ENCODE data around the gene C7orf57.

Gene C7orf57

GRCh38 chr7:48004032-48004431 is 31.3 kb upstream of the C7orf57 start:
- Histone ChIP-seq H3K27ac (peak overlapping the region in 9 of 11 experiments; percentile 34 to 66 (median 58); a peak in 17 of 22 replicates), H3K4me1 (peaks cover 11 to 36% (median 20%) of the 10 kb centered on the region in 10 experiments), H3K36me3 (no peaks in the 10 kb centered on the region), H3K27me3 (no peaks in the 10 kb centered on the region), H3K9ac (peak overlapping the region in 10 of 11 experiments; percentile 31 to 59 (median 48); a peak in 16 of 22 replicates), H4K20me1 (no peaks in the 10 kb centered on the region), H3K4me3 (peak overlapping the region in 2 of 10 experiments; percentile 5 to 22; a peak in 3 of 20 replicates), H3K4me2 (peak overlapping the region; percentile 72 to 93 (median 83)), H3K9me3 (replicated peaks in 1 of 11) (peaks cover 0 to 18% (median 7%) of the 10 kb centered on the region in 11 experiments; a peak in 8 of 22 replicates)
- no peak for TF ChIP-seq Cebpa-rat (IDR thresholded peaks at IDR 0.05)

GRCh38 chr7:48004638-48005037 is 30.7 kb upstream of the C7orf57 start:
- Histone ChIP-seq H3K9me3 (replicated peaks in 1 of 11) (peaks cover 0 to 18% (median 7%) of the 10 kb centered on the region in 11 experiments; a peak in 8 of 22 replicates), H3K4me3 (peak overlapping the region in 5 of 10 experiments; percentile 2 to 22 (median 6); a peak in 7 of 20 replicates), H3K9ac (peak overlapping the region; percentile 31 to 59 (median 46); a peak in 16 of 22 replicates), H3K36me3 (no peaks in the 10 kb centered on the region), H3K27me3 (no peaks in the 10 kb centered on the region), H3K4me1 (peaks cover 11 to 36% (median 20%) of the 10 kb centered on the region in 10 experiments), H3K27ac (peak overlapping the region in 9 of 11 experiments; percentile 34 to 66 (median 58); a peak in 19 of 22 replicates), H3K4me2 (peak overlapping the region; percentile 72 to 93 (median 83)), H4K20me1 (no peaks in the 10 kb centered on the region)
- TF ChIP-seq Cebpa-rat (IDR thresholded peaks at IDR 0.05), result no peak

GRCh38 chr7:48006866-48007265 is 28.5 kb upstream of the C7orf57 start:
- Histone ChIP-seq H3K4me2 (no peak overlapping the region), H3K9me3 (replicated peaks in 1 of 11) (peaks cover 0 to 13% (median 7%) of the 10 kb centered on the region in 11 experiments; a peak in 7 of 22 replicates), H3K4me3 (no peak overlapping the region), H3K36me3 (no peaks in the 10 kb centered on the region), H3K27me3 (no peaks in the 10 kb centered on the region), H4K20me1 (no peaks in the 10 kb centered on the region), H3K27ac (no peak overlapping the region), H3K4me1 (peaks cover 17 to 36% (median 25%) of the 10 kb centered on the region in 10 experiments), H3K9ac (no peak overlapping the region)
- TF ChIP-seq Cebpa-rat (IDR thresholded peaks at IDR 0.05), result no peak

- no peaks in the 10 kb centered on the region; a peak in 2 of 22 replicates for H3K9me3 ChIP-seq (replicated peaks in 1 of 11)
- H4K20me1 ChIP-seq, result no peaks in the 10 kb centered on the region
- H3K4me1 ChIP-seq, result peaks cover 11 to 29% (median 16%) of the 10 kb centered on the region in 10 experiments
- no peak overlapping the region for H3K4me3 ChIP-seq
- no peak overlapping the region for H3K9ac ChIP-seq
- no peak overlapping the region for H3K4me2 ChIP-seq
- no peaks in the 10 kb centered on the region for H3K36me3 ChIP-seq
- H3K27ac ChIP-seq, result no peak overlapping the region
- TF ChIP-seq Cebpa-rat (IDR thresholded peaks at IDR 0.05), result no peak
- no peaks in the 10 kb centered on the region for H3K27me3 ChIP-seq
Measured at GRCh38 chr7:48009257-48009656, 26.1 kb upstream of the C7orf57 start.

GRCh38 chr7:48009954-48010353 is 25.4 kb upstream of the C7orf57 start:
- Histone ChIP-seq H4K20me1 (no peaks in the 10 kb centered on the region), H3K4me1 (peaks cover 4 to 22% (median 9%) of the 10 kb centered on the region in 10 experiments; a peak in 19 of 20 replicates), H3K27ac (no peak overlapping the region), H3K9ac (no peak overlapping the region), H3K36me3 (no peaks in the 10 kb centered on the region), H3K9me3 (replicated peaks in 1 of 11) (no peaks in the 10 kb centered on the region; a peak in 2 of 22 replicates), H3K4me2 (no peak overlapping the region), H3K27me3 (no peaks in the 10 kb centered on the region), H3K4me3 (no peak overlapping the region)
- TF ChIP-seq Cebpa-rat (IDR thresholded peaks at IDR 0.05), result no peak

GRCh38 chr7:48011323-48011722 is 24.0 kb upstream of the C7orf57 start:
- Histone ChIP-seq H3K9me3 (replicated peaks in 1 of 11) (no peaks in the 10 kb centered on the region; a peak in 2 of 22 replicates), H3K27ac (peak overlapping the region in 2 of 11 experiments; percentile 3 to 34; a peak in 2 of 22 replicates), H4K20me1 (no peaks in the 10 kb centered on the region), H3K4me2 (peak overlapping the region in 4 of 11 experiments; percentile 44 to 73 (median 56); a peak in 6 of 22 replicates), H3K4me3 (peak overlapping the region in 2 of 10 experiments; percentile 4 to 14; a peak in 1 of 20 replicates), H3K27me3 (no peaks in the 10 kb centered on the region), H3K9ac (no peak overlapping the region), H3K36me3 (no peaks in the 10 kb centered on the region), H3K4me1 (peaks cover 0 to 18% (median 3%) of the 10 kb centered on the region in 10 experiments; a peak in 9 of 20 replicates)
- no peak for TF ChIP-seq Cebpa-rat (IDR thresholded peaks at IDR 0.05)

- peak overlapping the region in 4 of 11 experiments; percentile 44 to 73 (median 56); a peak in 8 of 22 replicates for H3K4me2 ChIP-seq
Measured at GRCh38 chr7:48011951-48012350, 23.4 kb upstream of the C7orf57 start.

GRCh38 chr7:48016641-48017040 is 18.7 kb upstream of the C7orf57 start:
- Histone ChIP-seq H3K4me1 (peaks cover 0 to 8% (median 3%) of the 10 kb centered on the region in 10 experiments; a peak in 8 of 20 replicates), H4K20me1 (no peaks in the 10 kb centered on the region), H3K4me3 (no peak overlapping the region), H3K9ac (no peak overlapping the region), H3K27ac (no peak overlapping the region), H3K27me3 (no peaks in the 10 kb centered on the region), H3K36me3 (no peaks in the 10 kb centered on the region), H3K4me2 (no peak overlapping the region), H3K9me3 (replicated peaks in 1 of 11) (peaks cover 0 to 11% (median 5%) of the 10 kb centered on the region in 11 experiments; a peak in 9 of 22 replicates)
- no peak for TF ChIP-seq Cebpa-rat (IDR thresholded peaks at IDR 0.05)

More at GRCh38 chr7:48011951-48012350, 23.4 kb upstream of the C7orf57 start:
- no peaks in the 10 kb centered on the region; a peak in 2 of 22 replicates for H3K9me3 ChIP-seq (replicated peaks in 1 of 11)
- H3K9ac ChIP-seq, result no peak overlapping the region
- H3K4me3 ChIP-seq, result peak overlapping the region in 2 of 10 experiments; percentile 4 to 14; a peak in 1 of 20 replicates
- peak overlapping the region in 2 of 11 experiments; percentile 3 to 11; a peak in 1 of 22 replicates for H3K27ac ChIP-seq
- peaks cover 0 to 18% (median 3%) of the 10 kb centered on the region in 10 experiments; a peak in 8 of 20 replicates for H3K4me1 ChIP-seq
- TF ChIP-seq Cebpa-rat (IDR thresholded peaks at IDR 0.05), result no peak
- H4K20me1 ChIP-seq, result no peaks in the 10 kb centered on the region
- H3K36me3 ChIP-seq, result no peaks in the 10 kb centered on the region
- no peaks in the 10 kb centered on the region for H3K27me3 ChIP-seq

- Histone ChIP-seq H3K9ac (no peak overlapping the region), H3K9me3 (replicated peaks in 1 of 11) (peaks cover 0 to 17% (median 5%) of the 10 kb centered on the region in 11 experiments; a peak in 14 of 22 replicates), H3K4me3 (no peak overlapping the region), H3K27me3 (no peaks in the 10 kb centered on the region), H3K4me2 (no peak overlapping the region), H4K20me1 (no peaks in the 10 kb centered on the region), H3K27ac (no peak overlapping the region), H3K36me3 (no peaks in the 10 kb centered on the region), H3K4me1 (no peaks in the 10 kb centered on the region)
- no peak for TF ChIP-seq Cebpa-rat (IDR thresholded peaks at IDR 0.05)
Measured at GRCh38 chr7:48017674-48018073, 17.7 kb upstream of the C7orf57 start.

All from BLaER1 treated with 17β-estradiol and CSF1 and Interleukin-3, amounts not matched to agents 10 nM and 100 nM (cell line).